Nephron progenitor cell (in vitro differentiated cells): ENCODE data around the gene KCNK3.

Experiments used
- DNase-seq: peaks from one replicate; pipeline ENCODE4 v3.0.0; 2021
- H3K27ac Mint-ChIP-seq: 2 replicates; pipeline ENCODE4 v1.8.0; 2021; ENCODE audit warnings: mild to moderate bottlenecking, moderate library complexity, mixed read lengths
- H3K27me3 Mint-ChIP-seq: 2 replicates; pipeline ENCODE4 v1.8.0; 2021; ENCODE audit warnings: mild to moderate bottlenecking, low read depth, mixed read lengths; ENCODE audit not compliant: poor library complexity
- H3K36me3 Mint-ChIP-seq: 2 replicates; pipeline ENCODE4 v1.8.0; 2021; ENCODE audit warnings: low read depth, mixed read lengths
- H3K4me1 Mint-ChIP-seq: 2 replicates; pipeline ENCODE4 v1.8.0; 2021; ENCODE audit warnings: mixed read lengths
- H3K4me3 Mint-ChIP-seq: 2 replicates; pipeline ENCODE4 v1.8.0; 2021; ENCODE audit warnings: mild to moderate bottlenecking, moderate library complexity, mixed read lengths
- H3K9me3 Mint-ChIP-seq: 2 replicates; pipeline ENCODE4 v1.8.0; 2021; ENCODE audit warnings: mild to moderate bottlenecking, moderate library complexity, mixed read lengths
- CTCF ChIP-seq: fragments of 200-600 bp; sonication (generic); IDR thresholded peaks from 2 replicates; pipeline ENCODE4 v1.5.0; 2021; ENCODE audit warnings: antibody characterized with exemption

KCNK3 gene

GRCh38 chr2:26710145-26710544 lies 17.6 kb downstream of the KCNK3 start:
- Mint-ChIP-seq H3K4me3 (peak overlapping the region; percentile 18), H3K27me3 (peaks cover 5% of the 10 kb centered on the region)

GRCh38 chr2:26710743-26711456 lies 18.4 kb downstream of the KCNK3 start:
- Mint-ChIP-seq H3K36me3 (no peaks in the 10 kb centered on the region), H3K27ac (peak overlapping the region; percentile 71), H3K27me3 (peaks cover 5% of the 10 kb centered on the region), H3K4me1 (peaks cover 69% of the 10 kb centered on the region), H3K4me3 (no peak overlapping the region), H3K9me3 (no peaks in the 10 kb centered on the region)
- no peak for TF ChIP-seq CTCF
- no peak for DNase-seq

More at GRCh38 chr2:26710145-26710544, 17.6 kb downstream of the KCNK3 start:
- Mint-ChIP-seq H3K36me3 (no peaks in the 10 kb centered on the region), H3K4me1 (peaks cover 69% of the 10 kb centered on the region), H3K9me3 (no peaks in the 10 kb centered on the region), H3K27ac (peak overlapping the region; percentile 95)
- no peak for DNase-seq
- TF ChIP-seq CTCF: no peak

- no peak for DNase-seq
- Mint-ChIP-seq H3K27me3 (peaks cover 5% of the 10 kb centered on the region), H3K36me3 (no peaks in the 10 kb centered on the region), H3K27ac (peak overlapping the region; percentile 71), H3K4me1 (peaks cover 67% of the 10 kb centered on the region), H3K9me3 (no peaks in the 10 kb centered on the region), H3K4me3 (no peak overlapping the region)
- TF ChIP-seq CTCF: no peak
These were observed 19.1 kb downstream of the KCNK3 start for GRCh38 chr2:26711457-26712161.

- no peak for DNase-seq
- H3K27me3 Mint-ChIP-seq: peaks cover 5% of the 10 kb centered on the region
These were observed 20.3 kb downstream of the KCNK3 start for GRCh38 chr2:26712486-26713465.

More at GRCh38 chr2:26712486-26713465, 20.3 kb downstream of the KCNK3 start:
- Mint-ChIP-seq H3K36me3 (no peaks in the 10 kb centered on the region), H3K4me3 (peak overlapping the region; percentile 48), H3K4me1 (peaks cover 55% of the 10 kb centered on the region), H3K9me3 (no peaks in the 10 kb centered on the region), H3K27ac (no peak overlapping the region)
- TF ChIP-seq CTCF: no peak
